HG03378 (cell line): ENCODE data around the gene DGLUCY.
"Not testable (repeated sequence)": the region's sequence is repeated elsewhere in the genome, so short reads cannot be mapped to it uniquely, and the experiment has no call there.

Experiments used
- ATAC-seq: cut with Tn5 transposase; IDR thresholded peaks from one replicate; pipeline ENCODE4 v1.9.1; 2021; ENCODE audit warnings: mild to moderate bottlenecking, moderate library complexity; ENCODE audit not compliant: unreplicated experiment

The DGLUCY gene

DNA sequence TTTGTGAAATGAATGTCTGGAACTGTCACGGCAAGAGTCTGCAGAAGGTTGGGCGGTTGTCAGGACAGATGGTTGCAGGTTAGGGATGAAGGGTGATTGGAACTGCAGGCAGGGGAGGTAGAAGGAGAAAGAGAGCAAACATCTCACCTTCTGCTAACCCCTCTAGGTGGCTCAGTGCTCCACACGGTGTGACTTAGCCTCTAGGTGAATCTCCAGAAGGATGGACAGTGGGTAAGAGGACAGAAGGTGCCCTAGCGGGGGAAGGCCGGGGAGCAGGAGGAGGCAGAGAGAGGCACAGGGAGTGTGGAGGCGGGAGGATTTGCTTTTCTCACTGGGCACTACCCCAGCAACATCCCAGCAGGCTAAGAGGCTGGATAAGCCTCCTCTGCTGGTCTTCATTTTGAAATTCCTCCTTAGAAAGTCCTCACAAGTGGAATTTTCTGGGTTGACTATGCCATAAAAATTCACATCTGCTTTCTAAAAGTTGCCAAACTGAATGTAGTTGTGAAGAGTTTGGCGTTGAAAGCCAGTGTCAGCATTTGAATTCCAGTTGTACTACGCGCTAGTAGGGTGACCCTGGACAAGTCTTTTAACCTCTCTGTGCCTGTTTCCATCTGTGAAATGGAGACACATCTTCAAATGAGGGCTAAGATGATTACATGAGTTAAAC lies 141.3 kb downstream of the DGLUCY start:
- no peak for ATAC-seq

DNA sequence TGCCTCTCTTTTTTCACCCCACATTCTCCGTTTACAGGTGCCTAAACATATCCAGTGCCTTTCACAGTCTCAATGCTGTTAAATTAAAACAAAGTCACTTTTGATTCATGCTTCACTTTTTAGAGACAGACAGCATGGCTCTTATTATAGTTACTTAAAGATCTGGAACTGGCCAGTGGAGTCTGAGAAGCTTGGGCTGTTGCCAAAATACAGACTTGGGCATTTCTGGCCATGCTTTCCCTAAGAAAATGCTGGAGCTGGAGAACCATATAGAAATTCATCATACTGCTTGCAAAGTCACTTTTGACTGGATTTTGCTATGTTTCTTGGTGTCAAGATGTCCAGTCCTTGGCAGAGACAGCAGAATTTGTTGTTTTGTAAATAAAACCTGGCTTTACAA lies 142.8 kb downstream of the DGLUCY start:
- no peak for ATAC-seq

DNA sequence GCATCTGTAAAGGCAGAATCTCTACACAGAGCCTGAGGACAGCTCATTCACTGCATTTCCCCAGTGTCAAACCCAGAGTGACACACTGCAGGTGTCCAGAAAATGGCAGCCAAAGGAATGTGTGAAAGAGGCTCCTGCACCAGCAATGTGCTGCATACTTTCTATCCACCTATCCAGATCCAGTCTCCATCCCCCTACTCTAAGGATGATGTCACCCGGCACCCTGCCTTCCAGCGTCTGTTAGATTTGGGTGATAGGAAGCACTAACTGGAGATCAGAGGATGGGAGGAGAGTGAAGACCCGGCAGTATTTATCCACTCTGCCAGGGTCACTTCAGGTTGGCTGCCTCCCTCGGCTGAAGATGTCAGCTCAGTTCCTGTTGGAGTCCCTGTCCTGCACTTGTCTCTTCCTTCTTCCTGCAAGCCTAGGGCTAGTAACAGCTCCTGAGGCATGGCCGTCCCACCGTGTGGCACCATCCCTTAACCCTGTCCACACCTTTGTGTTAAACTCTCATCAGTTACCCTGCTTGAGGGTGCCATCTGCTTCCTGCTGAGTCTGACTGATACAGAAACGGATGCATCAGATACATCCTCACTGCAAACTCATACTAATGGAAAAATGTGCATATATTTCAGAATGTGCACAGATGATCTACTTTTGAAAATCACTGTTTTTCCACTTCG lies 143.6 kb downstream of the DGLUCY start:
- ATAC-seq: no peak

DNA sequence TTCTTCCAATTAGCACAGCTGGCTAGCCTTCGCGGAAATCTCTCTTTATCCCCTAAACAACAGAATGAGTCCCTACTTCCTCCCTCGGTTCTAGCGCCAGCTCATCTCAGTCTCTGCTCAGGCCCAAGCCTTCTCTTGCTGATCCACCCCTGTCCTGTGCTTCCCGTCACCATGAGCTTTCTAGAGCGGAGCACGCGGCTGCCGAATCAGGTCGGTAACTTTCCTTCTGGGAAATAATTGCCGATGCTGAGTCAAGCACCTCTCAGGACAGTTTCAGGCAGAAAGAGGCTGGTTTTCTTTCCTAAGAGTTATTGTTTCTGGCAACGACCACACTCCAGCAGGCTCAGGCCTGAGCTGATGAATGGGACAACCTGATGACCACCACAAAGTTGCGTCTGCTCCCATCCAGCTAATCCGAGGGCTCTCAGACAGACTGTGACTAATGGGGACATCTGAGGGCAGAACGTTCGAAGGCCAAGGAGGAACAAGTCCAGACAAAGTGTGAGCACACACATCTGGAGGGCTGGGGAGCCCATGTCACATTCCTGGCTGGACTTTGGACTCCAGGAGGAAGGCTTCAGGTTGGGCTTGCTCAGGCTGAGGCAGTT lies 144.2 kb downstream of the DGLUCY start:
- ATAC-seq: no peak

DNA sequence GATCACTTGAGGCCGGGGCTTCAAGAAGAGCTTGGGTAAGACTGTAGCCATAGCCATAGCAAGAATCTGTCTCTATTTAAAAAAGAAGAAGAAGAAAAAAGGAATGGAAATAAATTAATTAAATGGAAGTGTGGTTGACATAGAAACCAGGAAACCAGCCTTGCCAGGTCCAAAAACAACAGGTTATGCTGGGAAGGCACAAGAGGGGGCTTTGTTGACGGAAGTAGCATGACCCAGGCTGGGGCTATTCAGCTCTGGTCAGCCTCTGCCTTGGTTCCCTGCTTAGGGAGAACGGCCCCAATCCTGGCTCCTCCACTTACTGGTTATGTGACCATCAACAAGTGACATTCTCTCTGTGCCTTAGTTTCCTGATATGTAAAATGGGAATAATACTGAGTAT lies 145.0 kb downstream of the DGLUCY start:
- ATAC-seq: no peak

DNA sequence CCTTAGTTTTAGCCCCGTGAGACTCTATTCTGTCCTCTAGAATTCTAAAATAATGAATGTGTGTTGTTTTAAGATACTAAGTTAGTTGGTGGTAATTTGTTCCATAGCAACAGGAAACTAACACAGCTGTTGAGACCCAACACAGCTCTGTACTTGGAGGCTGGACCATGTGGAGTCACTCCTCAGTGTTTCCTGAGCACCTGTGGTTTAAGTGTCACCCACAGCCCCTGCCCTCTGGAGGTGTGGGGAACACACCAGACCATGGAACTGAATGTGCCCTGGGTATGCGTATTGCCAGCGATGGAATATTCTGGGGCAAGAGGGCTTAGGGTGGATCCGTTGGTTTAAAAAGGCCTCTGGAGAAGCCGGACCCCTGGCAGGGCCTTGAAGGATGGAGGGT lies 147.2 kb downstream of the DGLUCY start:
- ATAC-seq: no peak

DNA sequence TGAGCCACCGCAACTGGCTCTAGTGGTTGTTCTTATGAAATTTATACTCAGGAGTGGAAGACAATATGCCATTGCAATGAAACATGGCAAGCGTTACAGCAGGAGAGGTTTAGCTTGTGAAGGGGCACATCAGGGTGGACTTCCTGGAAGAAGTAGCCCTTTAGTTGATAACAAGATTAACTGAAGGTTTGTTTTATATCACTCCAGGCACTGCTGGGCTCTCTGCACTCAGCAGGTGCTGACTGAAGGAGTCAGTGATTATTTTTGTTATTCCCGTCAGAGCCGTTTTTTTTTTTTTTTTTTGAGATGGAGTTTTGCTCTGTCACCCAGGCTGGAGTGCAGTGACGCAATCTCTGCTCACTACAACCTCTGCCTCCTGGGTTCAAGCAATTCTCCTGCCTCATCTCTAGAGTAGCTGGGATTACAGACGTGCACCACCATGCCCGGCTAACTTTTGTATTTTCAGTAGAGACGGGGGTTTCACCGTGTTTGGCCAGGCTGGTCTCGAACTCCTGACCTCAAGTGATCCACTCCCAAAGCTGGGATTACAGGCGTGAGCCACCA lies 148.2 kb downstream of the DGLUCY start:
- ATAC-seq: no peak

DNA sequence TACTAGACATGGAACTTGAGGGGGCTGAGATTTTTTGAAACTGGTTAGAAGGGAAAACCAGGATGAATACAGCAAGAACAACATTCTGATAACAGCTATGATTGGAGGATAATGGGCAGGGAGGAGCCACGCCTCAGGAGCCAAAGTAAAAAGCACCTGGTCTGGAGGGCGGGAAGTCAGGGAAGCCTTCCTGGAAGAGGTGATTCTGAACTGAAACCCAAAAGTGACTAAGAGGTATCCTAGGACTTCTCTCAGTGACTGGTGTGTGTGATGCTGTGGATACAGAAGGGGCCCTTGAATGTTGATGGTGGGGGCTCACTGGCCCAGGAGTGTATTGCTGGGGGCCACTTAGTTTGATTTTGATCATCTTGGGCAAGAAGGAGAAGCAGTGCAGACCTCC lies 149.5 kb downstream of the DGLUCY start:
- no peak for ATAC-seq

DNA sequence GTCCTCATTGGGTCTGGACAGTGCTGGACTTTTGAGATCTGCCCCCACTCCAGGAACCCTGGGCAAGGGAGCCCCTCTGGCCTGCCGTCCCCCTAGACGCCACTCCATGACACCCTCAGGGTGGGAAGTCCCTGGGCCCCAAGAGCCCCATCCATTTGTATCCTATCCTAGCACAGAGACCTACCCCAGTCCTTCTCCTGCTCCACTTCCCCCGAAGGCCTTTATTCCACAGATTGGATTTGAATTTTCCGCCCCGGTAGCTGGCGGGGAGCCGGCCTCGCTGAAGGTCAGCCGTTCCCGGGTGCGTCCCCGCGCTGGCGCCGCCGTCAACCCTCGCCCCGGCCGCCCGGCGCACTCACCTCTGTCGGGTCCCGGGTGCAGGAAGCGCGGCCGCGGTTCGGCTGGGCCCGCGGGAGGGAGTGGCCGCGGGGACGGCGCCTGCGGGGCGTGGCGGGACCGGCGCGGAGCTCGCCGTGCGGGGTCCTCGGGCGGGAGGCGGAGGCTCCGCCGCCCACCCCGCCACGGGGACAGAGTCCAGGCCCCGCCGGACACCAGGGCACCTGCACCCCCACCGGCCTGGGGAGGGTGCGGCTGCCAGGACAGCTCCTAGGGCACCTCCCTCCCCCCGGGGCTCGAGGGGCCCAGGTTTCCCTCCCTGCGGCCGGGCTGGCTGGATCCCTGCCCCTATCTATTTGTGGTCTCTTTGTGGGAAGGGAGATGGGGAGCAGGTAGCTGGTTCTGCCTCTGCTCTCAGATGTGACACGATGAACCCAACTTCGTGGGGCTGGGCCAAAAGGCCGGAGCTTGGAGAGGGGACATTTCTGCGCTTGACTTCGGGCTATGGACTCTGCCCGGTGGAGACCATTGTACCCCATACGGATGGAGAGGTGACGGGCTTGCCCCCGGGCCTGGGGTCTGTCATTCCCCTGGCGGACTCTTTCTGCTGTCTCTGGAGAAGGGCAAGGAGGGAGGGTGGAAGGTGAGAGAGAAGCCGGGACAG lies 150.6 kb downstream of the DGLUCY start:
- no peak for ATAC-seq

DNA sequence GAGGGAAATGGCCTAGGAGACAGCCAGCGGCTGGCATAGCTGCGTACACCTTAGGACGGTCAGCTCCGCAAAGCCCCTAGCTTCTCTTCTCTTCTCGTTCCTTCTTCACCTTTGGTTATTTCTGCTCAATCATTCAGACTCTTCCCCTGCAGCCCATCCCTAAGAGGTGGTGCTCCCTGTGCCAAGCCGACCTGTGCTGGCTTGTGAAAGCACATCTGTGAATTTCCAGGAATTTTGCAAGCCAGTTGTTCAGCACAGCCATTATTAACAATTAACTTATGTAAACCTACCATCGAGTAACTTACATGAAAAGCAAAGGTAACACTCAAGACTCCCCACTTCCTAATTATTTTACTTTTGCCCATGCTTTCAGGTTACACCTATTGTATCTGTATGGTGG lies 151.5 kb downstream of the DGLUCY start:
- ATAC-seq: no peak

DNA sequence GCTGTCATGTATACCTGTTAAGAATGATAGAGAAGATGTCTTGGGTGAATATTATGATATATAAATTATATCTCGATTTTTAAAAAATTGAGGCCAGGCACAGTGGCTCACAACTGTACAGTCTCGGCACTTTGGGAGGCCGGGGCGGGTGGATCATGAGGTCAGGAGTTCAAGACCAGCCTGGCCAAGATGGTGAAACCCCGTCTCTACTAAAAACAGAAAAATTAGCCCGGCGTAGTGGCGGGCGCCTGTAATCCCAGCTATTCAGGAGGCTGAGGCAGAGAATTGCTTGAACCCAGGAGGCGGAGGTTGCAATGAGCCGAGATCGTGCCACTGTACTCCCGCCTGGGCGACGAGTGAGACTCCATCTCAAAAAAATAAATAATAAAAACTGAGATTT lies 152.4 kb downstream of the DGLUCY start:
- not testable (repeated sequence) for ATAC-seq

DNA sequence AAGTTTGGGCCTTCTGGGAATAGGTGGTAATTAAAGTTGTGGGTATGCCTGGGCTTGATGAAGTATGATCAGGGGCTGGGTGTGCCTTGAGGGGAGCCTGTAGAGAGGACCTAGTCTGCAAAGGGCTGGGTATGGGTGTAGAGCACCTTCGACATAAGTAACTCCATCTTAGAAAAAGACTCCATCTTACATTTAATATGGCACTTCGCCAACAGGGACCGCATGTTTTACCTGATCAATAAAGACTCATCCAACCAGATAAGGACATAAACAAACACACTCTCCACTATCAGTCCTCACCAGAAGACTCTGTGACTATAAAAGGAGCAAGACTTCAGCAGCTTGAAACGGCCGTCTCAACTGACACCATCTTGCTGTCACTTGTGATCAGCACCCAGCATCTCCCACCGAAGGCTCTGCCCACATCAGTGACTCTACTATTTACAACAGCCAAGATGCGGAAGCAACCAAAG lies 154.1 kb downstream of the DGLUCY start:
- no peak for ATAC-seq

DNA sequence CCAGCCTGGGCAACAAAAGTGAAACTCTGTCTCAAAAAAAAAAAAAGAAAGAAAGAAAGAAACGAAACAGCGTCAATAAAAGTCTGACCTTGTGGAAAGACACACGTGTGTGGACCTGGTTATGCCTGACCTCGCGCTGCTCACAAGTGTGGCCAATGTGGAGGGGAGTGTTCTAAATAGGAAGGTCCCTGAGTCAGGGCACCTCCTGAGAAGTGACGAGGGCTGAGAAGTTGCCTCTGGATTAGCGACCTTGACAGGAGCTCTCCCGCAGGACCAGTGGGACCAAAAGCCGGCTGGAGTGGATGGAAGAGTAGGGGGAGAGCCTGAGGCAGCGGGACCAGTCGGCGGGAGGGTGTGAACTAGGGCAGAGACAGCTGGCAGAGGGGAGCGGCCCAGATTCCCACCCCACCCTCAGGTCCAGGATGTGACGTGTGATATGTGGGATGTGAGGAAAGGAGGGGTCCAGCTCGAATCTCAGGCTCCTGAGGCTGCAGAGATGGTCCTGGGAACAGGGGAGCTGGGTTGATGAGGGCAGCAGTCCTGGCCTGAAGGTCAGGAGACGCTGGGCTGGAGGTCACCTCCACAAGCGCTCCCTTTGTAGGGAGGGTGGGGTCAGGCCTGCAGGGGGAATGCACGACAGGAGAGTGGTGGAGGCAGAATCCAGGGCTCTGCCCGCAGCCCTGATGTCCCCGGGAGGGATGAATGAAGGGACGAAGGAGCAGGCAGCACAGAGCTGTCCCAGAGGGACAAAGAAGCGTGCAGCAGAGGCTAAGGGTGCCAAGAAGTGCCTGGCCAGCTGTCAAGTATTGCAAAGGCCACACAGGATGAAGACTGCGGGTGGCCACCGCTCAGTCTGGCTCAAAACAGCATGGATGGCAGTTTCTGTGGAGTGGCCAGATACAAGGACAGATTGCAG lies 155.5 kb downstream of the DGLUCY start:
- ATAC-seq: no peak

DNA sequence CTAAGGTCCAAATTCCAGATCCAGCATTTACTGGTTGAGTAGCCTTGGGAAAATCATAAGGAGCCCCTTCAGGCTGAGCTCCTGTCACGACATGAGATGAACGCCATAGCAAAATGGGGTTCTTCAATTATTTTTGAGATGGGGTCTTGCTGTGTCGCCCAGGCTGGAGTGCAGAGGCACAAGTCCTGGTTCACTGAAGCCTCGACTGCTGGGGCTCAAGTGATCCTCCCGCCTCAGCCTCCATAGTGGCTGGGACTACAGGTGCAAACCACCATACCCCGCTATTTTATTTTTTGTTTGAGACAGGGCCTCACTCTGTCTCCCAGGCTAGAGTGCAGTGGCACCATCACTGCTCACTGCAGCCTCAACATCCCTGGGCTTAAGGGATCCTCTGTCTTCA lies 156.3 kb downstream of the DGLUCY start:
- no peak for ATAC-seq

DNA sequence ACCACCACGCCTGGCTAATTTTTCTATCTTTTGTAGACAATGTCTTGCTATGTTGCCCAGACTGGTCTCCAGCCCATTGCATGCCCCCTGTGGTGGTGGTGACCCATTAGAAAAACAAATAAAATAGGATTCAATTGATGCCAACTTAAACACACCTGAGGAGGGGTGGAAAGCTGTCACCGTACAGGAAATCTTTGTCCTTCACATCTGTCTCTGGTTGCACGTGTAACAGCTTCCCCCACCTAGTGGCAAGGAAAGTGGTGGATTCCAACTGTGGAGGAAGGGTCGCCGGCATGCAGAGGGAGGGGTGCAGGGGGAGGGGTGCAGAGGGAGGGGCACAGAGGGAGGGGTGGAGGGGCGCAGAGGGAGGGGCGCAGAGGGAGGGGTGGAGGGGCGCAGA lies 156.7 kb downstream of the DGLUCY start:
- no peak for ATAC-seq

DNA sequence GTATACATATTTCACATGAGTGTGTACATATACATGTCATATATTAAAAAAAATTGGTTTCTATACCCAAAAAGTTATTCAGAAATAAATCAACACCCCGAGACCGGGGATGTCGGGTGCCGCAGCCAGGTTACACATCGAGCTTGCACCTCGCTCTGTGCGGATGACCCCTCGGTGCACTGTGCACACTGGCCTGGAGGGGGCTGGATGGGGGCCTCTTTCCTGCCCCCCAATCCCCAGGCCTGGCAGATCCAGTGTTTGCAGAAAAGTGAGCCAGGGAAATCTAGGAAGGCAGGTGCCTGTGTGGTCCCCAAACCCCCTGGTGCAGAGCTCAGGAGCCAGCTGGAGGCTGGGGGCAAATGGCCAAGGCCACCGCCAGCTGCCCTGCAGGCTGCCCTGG lies 157.8 kb downstream of the DGLUCY start:
- ATAC-seq: no peak

DNA sequence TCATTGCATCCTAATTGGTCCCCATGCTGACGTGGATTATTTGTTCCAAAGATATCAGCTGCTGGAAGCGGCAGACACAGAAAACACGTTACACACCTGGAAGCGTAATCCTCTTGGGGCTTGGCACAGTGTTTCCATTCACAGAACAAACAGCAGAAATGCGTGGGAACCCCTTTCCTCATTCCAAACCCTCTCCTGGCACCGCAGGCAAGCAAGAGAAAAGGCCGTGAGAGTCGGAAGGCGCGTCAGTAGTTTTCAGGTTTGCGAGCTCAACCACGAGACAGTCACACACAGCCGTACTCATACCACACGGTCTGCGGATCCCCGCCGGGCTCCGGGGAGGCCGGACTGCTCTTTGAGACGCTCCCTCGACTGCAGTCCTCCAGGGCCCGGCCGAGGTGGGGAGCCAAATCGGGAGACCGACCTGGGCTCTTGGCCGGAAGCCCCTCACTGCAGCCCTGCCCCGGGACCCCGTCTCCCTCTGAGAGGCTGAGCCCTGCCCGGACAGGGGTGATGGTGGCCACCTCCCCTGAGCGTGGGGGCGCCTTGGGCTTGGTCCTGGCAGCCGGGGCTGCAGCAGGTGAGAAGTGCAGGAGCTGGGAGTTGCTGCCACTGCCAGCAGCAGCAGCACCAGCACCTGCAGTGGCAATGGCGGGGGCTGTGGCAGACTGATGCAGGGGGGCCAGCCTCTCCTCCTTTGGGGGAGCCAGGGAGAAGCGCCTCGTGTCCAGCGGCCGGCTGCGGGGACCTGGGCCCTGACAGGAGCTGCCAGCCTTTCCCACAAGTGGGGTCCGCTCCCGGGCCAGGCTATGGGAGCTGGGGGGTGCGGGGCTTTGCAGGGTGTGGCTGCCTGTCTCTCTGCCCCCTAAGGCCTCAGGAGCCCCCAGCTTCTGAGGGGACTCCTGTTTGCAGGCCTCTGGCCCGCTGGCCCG lies 158.7 kb downstream of the DGLUCY start:
- no peak for ATAC-seq

DNA sequence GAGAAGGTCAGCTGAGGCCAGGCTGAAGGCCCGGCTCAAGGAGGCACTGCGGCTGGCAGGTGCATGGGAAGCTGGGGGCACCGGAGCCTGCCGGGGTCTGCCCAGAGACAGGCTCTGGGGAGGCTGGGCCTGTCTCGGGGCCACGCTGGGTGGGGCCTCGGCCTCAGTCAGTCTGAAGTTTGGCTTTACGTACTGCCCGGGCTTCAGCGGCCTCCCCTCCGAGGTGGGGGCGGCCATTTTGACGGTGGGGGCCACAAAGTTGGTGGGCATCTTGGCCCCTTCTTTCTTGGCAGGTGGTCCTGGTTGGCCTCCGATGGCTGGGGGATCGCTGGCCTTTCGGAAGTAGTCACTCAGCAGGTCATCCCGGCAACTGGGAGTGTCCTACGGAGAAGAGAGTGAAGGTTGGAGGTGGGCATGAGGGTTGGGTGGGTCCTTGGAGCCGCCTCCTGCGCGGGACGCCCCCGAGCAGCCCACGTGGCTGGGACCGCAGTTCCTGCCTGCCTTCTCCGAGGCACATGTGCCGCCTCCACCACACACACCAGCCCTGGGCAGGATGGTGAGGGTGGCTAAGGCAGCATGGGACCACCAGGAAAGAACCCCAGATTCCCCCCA lies 159.5 kb downstream of the DGLUCY start:
- ATAC-seq: no peak
